Lower leg skin (tissue), 4 donors: Measurements from ENCODE around the gene INPP5D. TPM values are rescaled to one million over a fixed set of nuclear protein-coding genes. Genes with fewer than 3 reads are reported as not detected.
A peak's percentile ranks its signal among the peaks of the same experiment; 100 is the strongest.

Experiments used
- DNase-seq, 2 donors: peaks; one replicate each; pipeline ENCODE4 v3.0.0-alpha.2; 2019; ENCODE audit warnings: low spot score in 2 of 2
- H3K4me3 ChIP-seq: fragments of 200-600 bp; sonication (generic); 2 replicates; pipeline ENCODE4 v1.5.1; 2017; ENCODE audit warnings: mild to moderate bottlenecking, low read depth; ENCODE audit not compliant: poor library complexity, severe bottlenecking
- POLR2A ChIP-seq, 2 donors: fragments of 450-650 bp; IDR thresholded peaks; one replicate each; pipeline ENCODE4 v1.6.1; 2016 to 2017; ENCODE audit warnings: antibody characterized with exemption in 2 of 2, mild to moderate bottlenecking in 1 of 2, moderate library complexity in 1 of 2
- WGBS, 2 donors: methylation state at CpG; one replicate each; pipeline ENCODE4 v1.1.5; 2018; 5-methylcytosine and 5-hydroxymethylcytosine counted together
- intact Hi-C: fragments of 100-400 bp; cut with DNase I; formaldehyde crosslinking; loops from one replicate; pipeline ENCODE4 v1.15.0; 2023; ENCODE audit warnings: low total_unique reads
- total RNA-seq, 4 donors: library from RNA; depleted of rRNA; stranded (reverse); fragments of >200 nt; gene quantifications; one replicate each; pipeline ENCODE4 v1.1.0, GENCODE V29; 2016
- TF ChIP-seq, protein P1 (sequence below), 3 donors: fragments of 450-650 bp; IDR thresholded peaks; one replicate each; pipeline ENCODE4 v1.5.1; 2016; ENCODE audit warnings: antibody characterized with exemption in 3 of 3, mild to moderate bottlenecking in 3 of 3, moderate library complexity in 2 of 3

INPP5D gene
- total RNA-seq, 4 donors from 2014 or later = 8.6 to 15.0 (median 13.0) TPM

DNA sequence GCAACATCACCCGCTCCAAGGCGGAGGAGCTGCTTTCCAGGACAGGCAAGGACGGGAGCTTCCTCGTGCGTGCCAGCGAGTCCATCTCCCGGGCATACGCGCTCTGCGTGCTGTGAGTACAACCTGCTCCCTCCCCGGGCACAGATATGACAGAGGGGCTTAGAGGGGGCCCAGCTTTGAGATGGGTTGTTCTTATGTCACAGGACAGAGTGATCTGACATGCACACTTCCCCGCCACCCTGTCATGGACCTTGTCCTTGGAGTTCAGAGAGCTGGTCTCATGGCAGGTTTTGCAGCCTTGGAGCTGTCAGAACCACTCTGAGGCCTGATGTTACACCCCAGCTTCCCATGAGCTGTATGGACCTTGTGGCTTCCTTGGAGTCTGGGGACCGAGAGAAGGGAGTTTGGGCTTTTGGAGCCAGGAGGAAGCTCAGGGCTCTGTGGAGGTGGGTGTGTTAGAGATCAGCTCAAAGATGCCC is 398 bp downstream of the INPP5D start:
- WGBS, 2 donors = 72 to 74% methylated on average over 4 to 8 of the region's 13 CpGs
- intact Hi-C loops = no loop called here
- no peak for DNase-seq
- H3K4me3 ChIP-seq = peak overlapping the region; percentile 10
- TF ChIP-seq POLR2A (IDR thresholded peaks at IDR 0.05) = no peak
- TF ChIP-seq, protein P1, sequence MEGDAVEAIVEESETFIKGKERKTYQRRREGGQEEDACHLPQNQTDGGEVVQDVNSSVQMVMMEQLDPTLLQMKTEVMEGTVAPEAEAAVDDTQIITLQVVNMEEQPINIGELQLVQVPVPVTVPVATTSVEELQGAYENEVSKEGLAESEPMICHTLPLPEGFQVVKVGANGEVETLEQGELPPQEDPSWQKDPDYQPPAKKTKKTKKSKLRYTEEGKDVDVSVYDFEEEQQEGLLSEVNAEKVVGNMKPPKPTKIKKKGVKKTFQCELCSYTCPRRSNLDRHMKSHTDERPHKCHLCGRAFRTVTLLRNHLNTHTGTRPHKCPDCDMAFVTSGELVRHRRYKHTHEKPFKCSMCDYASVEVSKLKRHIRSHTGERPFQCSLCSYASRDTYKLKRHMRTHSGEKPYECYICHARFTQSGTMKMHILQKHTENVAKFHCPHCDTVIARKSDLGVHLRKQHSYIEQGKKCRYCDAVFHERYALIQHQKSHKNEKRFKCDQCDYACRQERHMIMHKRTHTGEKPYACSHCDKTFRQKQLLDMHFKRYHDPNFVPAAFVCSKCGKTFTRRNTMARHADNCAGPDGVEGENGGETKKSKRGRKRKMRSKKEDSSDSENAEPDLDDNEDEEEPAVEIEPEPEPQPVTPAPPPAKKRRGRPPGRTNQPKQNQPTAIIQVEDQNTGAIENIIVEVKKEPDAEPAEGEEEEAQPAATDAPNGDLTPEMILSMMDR (IDR thresholded peaks at IDR 0.05) = no peak

DNA sequence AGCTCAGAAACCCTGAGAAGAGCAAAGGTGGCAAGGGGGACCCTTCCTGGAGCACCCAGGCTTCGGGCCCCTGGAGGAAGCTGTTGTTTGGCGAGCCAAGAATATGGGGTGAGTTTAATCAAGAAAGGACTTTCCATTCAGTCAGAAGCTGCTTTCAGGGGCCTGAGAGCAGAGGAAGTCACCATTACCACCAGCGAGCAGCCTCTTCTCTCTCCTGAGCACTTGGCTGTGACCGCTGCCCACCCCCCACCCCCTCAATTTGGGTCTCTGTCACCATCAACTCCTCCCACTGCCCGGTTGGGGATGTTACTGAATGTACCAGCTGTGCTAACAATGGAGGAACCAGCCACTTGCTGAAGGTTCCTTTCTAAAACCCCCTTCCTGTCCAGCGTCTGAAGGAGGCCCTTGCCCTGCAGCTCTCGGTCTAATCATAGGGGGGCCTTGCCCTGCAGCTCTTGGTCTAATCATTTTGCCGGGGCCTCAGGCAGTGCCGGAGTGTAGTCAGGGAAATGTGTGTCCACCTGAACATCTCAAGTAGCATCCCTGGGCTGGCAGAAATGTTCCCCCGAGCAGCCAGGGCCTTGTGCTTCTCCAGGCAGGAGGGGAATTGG is 943 bp downstream of the INPP5D start:
- DNase-seq = peak in 1 of 2 donors; percentile 72
- intact Hi-C loops = no loop called here
- H3K4me3 ChIP-seq = peak overlapping the region; percentile 10
- WGBS, 2 donors = 71 to 73% methylated on average over 10 of the region's 10 CpGs
- TF ChIP-seq, protein P1 (IDR thresholded peaks at IDR 0.05) = no peak
- TF ChIP-seq POLR2A (IDR thresholded peaks at IDR 0.05) = no peak

DNA sequence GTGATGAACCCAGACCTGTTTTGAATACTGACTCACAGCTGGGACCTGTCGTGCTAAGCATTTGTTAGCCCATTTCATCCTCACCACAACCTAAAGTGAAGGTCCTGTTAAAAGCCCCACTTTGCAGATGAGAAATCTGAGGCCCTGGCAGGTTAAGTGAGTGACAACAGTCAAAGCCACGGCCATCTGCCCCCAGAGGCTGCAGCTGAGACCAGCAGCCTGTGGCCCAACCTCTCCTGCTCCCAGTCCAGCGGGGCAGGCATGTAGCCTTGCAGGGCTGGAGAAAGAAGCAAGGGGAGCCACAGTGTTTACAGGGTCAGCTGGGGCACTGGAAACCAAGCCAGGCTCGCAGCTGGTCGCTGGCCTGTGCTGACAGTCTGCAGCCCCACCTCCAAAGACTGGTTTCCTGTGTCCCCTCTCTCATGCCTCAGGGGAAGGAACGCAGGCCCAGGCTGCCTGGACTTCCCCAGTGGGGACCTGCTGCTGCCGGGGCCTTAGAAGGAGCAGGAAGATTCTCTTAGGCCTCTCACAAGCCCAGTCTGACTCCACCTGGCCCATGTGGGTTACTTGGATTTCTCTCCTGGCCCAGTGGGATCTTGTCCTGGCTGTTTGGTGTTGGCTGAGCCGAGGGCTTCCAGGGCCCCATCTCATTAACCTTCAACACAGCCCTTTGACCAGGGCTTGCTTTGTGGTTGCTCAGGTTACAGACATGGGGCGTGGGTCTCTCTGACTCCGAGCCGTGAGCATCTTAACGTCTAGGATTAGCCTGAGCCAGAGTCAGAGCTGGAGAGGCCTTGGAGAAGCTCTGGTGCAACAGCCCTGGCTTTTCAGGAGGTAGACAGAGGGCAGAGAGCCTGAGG is 1.7 kb downstream of the INPP5D start:
- TF ChIP-seq, protein P1 (IDR thresholded peaks at IDR 0.05) = peak in 1 of 3 donors; percentile 47
- no peak for TF ChIP-seq POLR2A (IDR thresholded peaks at IDR 0.05)
- intact Hi-C loops = no loop called here

DNA sequence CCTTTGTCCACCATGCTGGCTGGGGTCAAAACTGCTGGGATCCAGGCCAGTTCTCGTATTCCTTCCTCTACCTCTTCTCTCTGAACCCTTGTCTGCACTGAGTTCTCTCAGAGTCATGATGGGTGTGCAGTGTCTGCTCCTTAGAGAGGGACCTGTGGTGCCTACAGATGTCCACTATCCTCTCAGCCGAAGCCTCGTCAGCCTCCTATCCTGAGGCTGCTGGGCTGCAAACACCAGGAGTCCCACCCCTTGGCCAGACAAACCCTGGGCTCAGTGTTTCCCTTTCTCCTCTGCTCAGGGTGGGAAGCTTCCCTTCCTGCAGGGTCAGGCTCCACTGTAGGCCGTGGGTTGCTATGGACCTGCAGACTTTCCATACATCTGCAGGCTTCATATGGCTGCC is 2.3 kb downstream of the INPP5D start:
- intact Hi-C loops = no loop called here
- DNase-seq = peak in 1 of 2 donors; percentile 82
- no peak overlapping the region for H3K4me3 ChIP-seq
- 73 to 84% methylated on average over 4 of the region's 4 CpGs for WGBS, 2 donors
- TF ChIP-seq, protein P1 (IDR thresholded peaks at IDR 0.05) = no peak
- no peak for TF ChIP-seq POLR2A (IDR thresholded peaks at IDR 0.05)

More for the DNA sequence above, 1.7 kb downstream of the INPP5D start:
- WGBS, 2 donors = 55 to 66% methylated on average over 12 of the region's 12 CpGs
- DNase-seq = peak in 1 of 2 donors; percentile 86
- H3K4me3 ChIP-seq = no peak overlapping the region

DNA sequence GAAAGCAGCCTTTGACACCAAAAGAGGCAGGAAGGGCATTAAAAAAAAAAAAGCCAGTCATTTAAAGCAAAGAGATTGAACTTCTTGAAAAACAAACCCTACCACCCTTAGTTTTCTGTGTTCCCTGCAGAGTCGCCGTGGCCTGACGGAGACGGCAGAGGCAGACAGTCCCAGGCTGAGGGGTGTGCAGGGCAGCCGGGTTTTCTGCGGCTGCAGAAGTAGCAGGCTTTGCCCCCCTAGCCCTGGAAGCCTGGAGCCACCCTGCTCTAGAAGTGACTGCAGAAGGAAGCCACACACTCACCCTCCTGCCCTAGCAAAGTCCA is 2.8 kb downstream of the INPP5D start:
- intact Hi-C loops = no loop called here
- no peak overlapping the region for H3K4me3 ChIP-seq
- 85 to 86% methylated on average over 6 of the region's 6 CpGs for WGBS, 2 donors
- TF ChIP-seq, protein P1 (IDR thresholded peaks at IDR 0.05) = no peak
- no peak for TF ChIP-seq POLR2A (IDR thresholded peaks at IDR 0.05)
- DNase-seq = no peak
